ENCODE data around the gene PIGB. TPM values are rescaled to one million over a fixed set of nuclear protein-coding genes. Genes with fewer than 3 reads are reported as not detected.

PIGB gene
- total and polyA plus RNA-seq, 2 donors from 2014 or later: 17.4 to 17.6 TPM

- FAIRE-seq: no peak
- H3K4me3 ChIP-seq (ENCODE audit: low read length in 3 of 3): no peak overlapping the region
- peaks cover 2 to 24% (median 3%) of the 10 kb centered on the region in 3 donors for H3K36me3 ChIP-seq (ENCODE audit: control insufficient read depth in 2 of 3, insufficient read depth in 3 of 3, low read length in 3 of 3)
- TF ChIP-seq, protein P1, sequence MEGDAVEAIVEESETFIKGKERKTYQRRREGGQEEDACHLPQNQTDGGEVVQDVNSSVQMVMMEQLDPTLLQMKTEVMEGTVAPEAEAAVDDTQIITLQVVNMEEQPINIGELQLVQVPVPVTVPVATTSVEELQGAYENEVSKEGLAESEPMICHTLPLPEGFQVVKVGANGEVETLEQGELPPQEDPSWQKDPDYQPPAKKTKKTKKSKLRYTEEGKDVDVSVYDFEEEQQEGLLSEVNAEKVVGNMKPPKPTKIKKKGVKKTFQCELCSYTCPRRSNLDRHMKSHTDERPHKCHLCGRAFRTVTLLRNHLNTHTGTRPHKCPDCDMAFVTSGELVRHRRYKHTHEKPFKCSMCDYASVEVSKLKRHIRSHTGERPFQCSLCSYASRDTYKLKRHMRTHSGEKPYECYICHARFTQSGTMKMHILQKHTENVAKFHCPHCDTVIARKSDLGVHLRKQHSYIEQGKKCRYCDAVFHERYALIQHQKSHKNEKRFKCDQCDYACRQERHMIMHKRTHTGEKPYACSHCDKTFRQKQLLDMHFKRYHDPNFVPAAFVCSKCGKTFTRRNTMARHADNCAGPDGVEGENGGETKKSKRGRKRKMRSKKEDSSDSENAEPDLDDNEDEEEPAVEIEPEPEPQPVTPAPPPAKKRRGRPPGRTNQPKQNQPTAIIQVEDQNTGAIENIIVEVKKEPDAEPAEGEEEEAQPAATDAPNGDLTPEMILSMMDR (IDR thresholded peaks at IDR 0.05; ENCODE audit: borderline replicate concordance, extremely low read depth, insufficient read depth): no peak
- intact Hi-C loops (cut with DNase I): no loop called here
- H3K9me3 ChIP-seq (ENCODE audit: control insufficient read depth in 2 of 3, insufficient read depth in 1 of 3, low read length in 3 of 3): peaks cover 0 to 2% (median 0%) of the 10 kb centered on the region in 3 donors
- no peaks in the 10 kb centered on the region for H3K27me3 ChIP-seq (ENCODE audit: control insufficient read depth, insufficient read depth, low read length)
- no peak overlapping the region for H3K27ac ChIP-seq (ENCODE audit: low read depth in 2 of 2, low read length in 2 of 2)
- no peaks in the 10 kb centered on the region for H3K4me1 ChIP-seq (ENCODE audit: control insufficient read depth in 2 of 3, insufficient read depth in 2 of 3, low read depth in 1 of 3, low read length in 3 of 3)
- H3K9ac ChIP-seq (ENCODE audit: low read length in 3 of 3): no peak overlapping the region
- DNase-seq: no peak
These were observed 64.7 kb downstream of the PIGB start for GRCh38 chr15:55383687-55384086.

DNA sequence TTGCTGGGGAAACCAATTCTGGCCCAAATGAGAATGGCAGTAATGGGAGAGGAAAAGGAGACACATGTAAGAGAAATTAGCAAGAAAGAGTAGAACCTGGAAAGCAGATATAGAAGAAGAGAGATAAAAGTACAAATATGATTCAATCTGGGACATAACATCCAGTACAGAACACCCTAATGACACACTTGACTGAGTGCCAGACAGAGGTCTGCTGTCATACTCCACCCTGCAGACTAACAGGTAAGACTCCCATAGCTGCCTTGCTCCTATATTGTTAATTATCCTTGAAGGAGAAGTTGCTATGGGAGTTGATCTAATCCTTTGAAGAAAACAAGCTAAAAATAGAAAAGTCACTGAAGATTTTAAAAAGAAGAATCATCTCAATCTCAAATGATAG is 68.0 kb downstream of the PIGB start:
- H3K9ac ChIP-seq (ENCODE audit: low read length in 3 of 3): no peak overlapping the region
- TF ChIP-seq, protein P1 (IDR thresholded peaks at IDR 0.05; ENCODE audit: borderline replicate concordance, extremely low read depth, insufficient read depth): no peak
- no peak for DNase-seq
- H3K9me3 ChIP-seq (ENCODE audit: control insufficient read depth in 2 of 3, insufficient read depth in 1 of 3, low read length in 3 of 3): peaks cover 0 to 2% (median 0%) of the 10 kb centered on the region in 3 donors
- no peak overlapping the region for H3K4me3 ChIP-seq (ENCODE audit: low read length in 3 of 3)
- H3K4me1 ChIP-seq (ENCODE audit: control insufficient read depth in 2 of 3, insufficient read depth in 2 of 3, low read depth in 1 of 3, low read length in 3 of 3): no peaks in the 10 kb centered on the region
- no peak overlapping the region for H3K27ac ChIP-seq (ENCODE audit: low read depth in 2 of 2, low read length in 2 of 2)
- H3K36me3 ChIP-seq (ENCODE audit: control insufficient read depth in 2 of 3, insufficient read depth in 3 of 3, low read length in 3 of 3): peaks cover 0 to 18% (median 2%) of the 10 kb centered on the region in 3 donors
- FAIRE-seq: no peak
- intact Hi-C loops (cut with DNase I): no loop called here
- H3K27me3 ChIP-seq (ENCODE audit: control insufficient read depth, insufficient read depth, low read length): no peaks in the 10 kb centered on the region

GRCh38 chr15:55389264-55389607 is 70.2 kb downstream of the PIGB start:
- DNase-seq (no peak), FAIRE-seq (no peak)
- intact Hi-C loops (cut with DNase I): no loop called here
- TF ChIP-seq, protein P1 (IDR thresholded peaks at IDR 0.05; ENCODE audit: borderline replicate concordance, extremely low read depth, insufficient read depth): no peak
- Histone ChIP-seq H3K4me1 (ENCODE audit: control insufficient read depth in 2 of 3, insufficient read depth in 2 of 3, low read depth in 1 of 3, low read length in 3 of 3) (no peaks in the 10 kb centered on the region), H3K27ac (ENCODE audit: low read depth in 2 of 2, low read length in 2 of 2) (no peak overlapping the region), H3K27me3 (ENCODE audit: control insufficient read depth, insufficient read depth, low read length) (no peaks in the 10 kb centered on the region), H3K4me3 (ENCODE audit: low read length in 3 of 3) (no peak overlapping the region), H3K9ac (ENCODE audit: low read length in 3 of 3) (no peak overlapping the region), H3K9me3 (ENCODE audit: control insufficient read depth in 2 of 3, insufficient read depth in 1 of 3, low read length in 3 of 3) (no peaks in the 10 kb centered on the region), H3K36me3 (ENCODE audit: control insufficient read depth in 2 of 3, insufficient read depth in 3 of 3, low read length in 3 of 3) (peaks cover 0 to 2% (median 2%) of the 10 kb centered on the region in 3 donors)

GRCh38 chr15:55394694-55395093 is 75.7 kb downstream of the PIGB start:
- H3K27ac ChIP-seq (ENCODE audit: low read depth in 2 of 2, low read length in 2 of 2): no peak overlapping the region
- DNase-seq (no peak), FAIRE-seq (no peak)
- intact Hi-C loops (cut with DNase I): no loop called here
- H3K27me3 ChIP-seq (ENCODE audit: control insufficient read depth, insufficient read depth, low read length): no peaks in the 10 kb centered on the region
- H3K4me3 ChIP-seq (ENCODE audit: low read length in 3 of 3): no peak overlapping the region
- H3K9me3 ChIP-seq (ENCODE audit: control insufficient read depth in 2 of 3, insufficient read depth in 1 of 3, low read length in 3 of 3): no peaks in the 10 kb centered on the region
- TF ChIP-seq, protein P1 (IDR thresholded peaks at IDR 0.05; ENCODE audit: borderline replicate concordance, extremely low read depth, insufficient read depth): no peak
- H3K36me3 ChIP-seq (ENCODE audit: control insufficient read depth in 2 of 3, insufficient read depth in 3 of 3, low read length in 3 of 3): no peaks in the 10 kb centered on the region
- no peaks in the 10 kb centered on the region for H3K4me1 ChIP-seq (ENCODE audit: control insufficient read depth in 2 of 3, insufficient read depth in 2 of 3, low read depth in 1 of 3, low read length in 3 of 3)
- H3K9ac ChIP-seq (ENCODE audit: low read length in 3 of 3): no peak overlapping the region
